Psoas muscle (tissue), 8 donors: ENCODE results near the gene SMIM12. TPM values are rescaled to one million over a fixed set of nuclear protein-coding genes. Genes with fewer than 3 reads are reported as not detected.

ENCODE experiments used
- ATAC-seq, 4 donors: fragments of 200-7000 bp; cut with Tn5 transposase; one replicate each; pipeline ENCODE4 v1.9.1; 2020; ENCODE audit warnings: moderate library complexity in 3 of 4, mild to moderate bottlenecking in 2 of 4
- DNase-seq, 2 donors: peaks; one replicate each; pipeline ENCODE4 v3.0.0-alpha.2; 2020
- H3K27ac ChIP-seq: fragments of 200-600 bp; one replicate; pipeline ENCODE4 v1.8.0; 2022
- H3K27me3 ChIP-seq, 3 donors: fragments of 200-600 bp in 1 of 3; one replicate each; pipeline versions ENCODE4 v1.6.1 to v1.8.0; 2013 to 2022; ENCODE audit warnings: low read length in 2 of 3, mild to moderate bottlenecking in 2 of 3, moderate library complexity in 1 of 3; ENCODE audit not compliant: insufficient read depth in 3 of 3
- H3K36me3 ChIP-seq, 2 donors: fragments of 200-600 bp in 1 of 2; one replicate each; pipeline versions ENCODE4 v1.6.1 to v1.8.0; 2013 to 2022; ENCODE audit warnings: low read depth in 1 of 2, mild to moderate bottlenecking in 1 of 2, moderate library complexity in 1 of 2; ENCODE audit not compliant: insufficient read depth in 1 of 2
- H3K4me1 ChIP-seq: fragments of 200-600 bp; one replicate; pipeline ENCODE4 v1.8.0; 2022
- H3K4me3 ChIP-seq: fragments of 200-600 bp; one replicate; pipeline ENCODE4 v1.8.0; 2022; ENCODE audit warnings: mild to moderate bottlenecking
- H3K9me3 ChIP-seq: fragments of 200-600 bp; one replicate; pipeline ENCODE4 v1.8.0; 2022
- CTCF ChIP-seq: fragments of 200-600 bp; IDR thresholded peaks from one replicate; pipeline ENCODE4 v1.8.0; 2022; ENCODE audit warnings: antibody characterized with exemption
- WGBS, 3 donors: extraction: QIAGEN DNeasy Blood & Tissue Kit; methylation state at CpG; one replicate each; pipeline versions ENCODE4 v1.1.6 to v1.1.7; 2013; 5-methylcytosine and 5-hydroxymethylcytosine counted together
- intact Hi-C, 2 donors: fragments of 100-400 bp; cut with DNase I; formaldehyde crosslinking; loops; one replicate each; pipeline versions ENCODE4 v1.11.0 to v1.14.2; 2022
- polyA plus RNA-seq, 3 donors: library from polyadenylated mRNA; stranded (reverse); fragments of 200-250 nt; gene quantifications; one replicate each; pipeline ENCODE4 v1.2.3, GENCODE V29; 2013
- total RNA-seq, 4 donors: library from RNA; stranded (reverse); fragmentation: NEBNext Ultra II Directional in 2 of 4; extraction: Animal tissue kit (Norgen Biotek cat#: 25700) in 2 of 4; gene quantifications; one replicate each; pipeline versions ENCODE4 v1.2.1 to v1.2.4, GENCODE V29; 2021 to 2023
- donor health status: healthy with polysubstance abuse.
- donor health status: DM: no; HTN: no; CAD: no; lungs with moderate emphysema.
- donor health status: Bipolar disorder and iron deficiency.
- donor health status: healthy.
- donor health status: DM: yes; HTN: yes; CAD: no.
- donor health status: DM: no; HTN: no; CAD: no.
- donor health status: DM: no; HTN: no; CAD: no.
- donor health status: DM: yes; HTN: yes; CAD: no.

The SMIM12 gene
- total and polyA plus RNA-seq, 7 donors = 17.9 to 140 (median 59.2) TPM

- no peak overlapping the region for H3K4me3 ChIP-seq
- H3K27me3 ChIP-seq = peaks cover 0 to 3% (median 0%) of the 10 kb centered on the region in 3 donors
- no peak overlapping the region for H3K27ac ChIP-seq
- TF ChIP-seq CTCF = no peak
- 48 to 68% (median 59%) methylated on average over 1 of the region's 1 CpG for WGBS, 3 donors
- H3K36me3 ChIP-seq = no peaks in the 10 kb centered on the region
- intact Hi-C loops = no loop called here
- peaks cover 8% of the 10 kb centered on the region for H3K9me3 ChIP-seq
- no peaks in the 10 kb centered on the region for H3K4me1 ChIP-seq
- DNase-seq (no peak), ATAC-seq (no peak)
Observed at GRCh38 chr1:34896612-34897011, 37.1 kb upstream of the SMIM12 start.

- DNase-seq = no peak
- no peak for ATAC-seq
- H3K27me3 ChIP-seq = peaks cover 3 to 35% (median 10%) of the 10 kb centered on the region in 3 donors
- no peak overlapping the region for H3K4me3 ChIP-seq
- no peak overlapping the region for H3K27ac ChIP-seq
- H3K36me3 ChIP-seq = no peaks in the 10 kb centered on the region
- WGBS, 3 donors = 33 to 39% (median 34%) methylated on average over 4 of the region's 4 CpGs
- H3K9me3 ChIP-seq = peaks cover 8% of the 10 kb centered on the region
- intact Hi-C loops = no loop called here
- no peaks in the 10 kb centered on the region for H3K4me1 ChIP-seq
- TF ChIP-seq CTCF = no peak
Observed at GRCh38 chr1:34889705-34890104, 30.2 kb upstream of the SMIM12 start.

- Histone ChIP-seq H3K27me3 (peaks cover 11 to 55% (median 12%) of the 10 kb centered on the region in 3 donors), H3K4me1 (no peaks in the 10 kb centered on the region), H3K27ac (no peak overlapping the region), H3K9me3 (no peaks in the 10 kb centered on the region), H3K36me3 (no peaks in the 10 kb centered on the region), H3K4me3 (no peak overlapping the region)
- intact Hi-C loops = no loop called here
- DNase-seq (no peak), ATAC-seq (no peak)
- WGBS, 3 donors = 92 to 95% (median 94%) methylated on average over 4 of the region's 4 CpGs
- TF ChIP-seq CTCF = no peak
Observed at GRCh38 chr1:34887593-34887992, 28.0 kb upstream of the SMIM12 start.

GRCh38 chr1:34885405-34886247 lies 26.1 kb upstream of the SMIM12 start:
- Histone ChIP-seq H3K4me1 (no peaks in the 10 kb centered on the region), H3K27ac (no peak overlapping the region), H3K4me3 (peak overlapping the region; percentile 47), H3K36me3 (no peaks in the 10 kb centered on the region), H3K27me3 (peaks cover 12 to 61% (median 14%) of the 10 kb centered on the region in 3 donors), H3K9me3 (no peaks in the 10 kb centered on the region)
- intact Hi-C loops = no loop called here
- DNase-seq = peak; percentile 45 to 64
- no peak for TF ChIP-seq CTCF
- WGBS, 3 donors = 1 to 2% (median 2%) methylated on average over 65 to 80 of the region's 80 CpGs
- peak in 2 of 4 donors; percentile 25 to 32 for ATAC-seq
